ENCODE measurements around the gene ZBTB48. TPM values are rescaled to one million over a fixed set of nuclear protein-coding genes. Genes with fewer than 3 reads are reported as not detected.

ZBTB48 gene
- total and polyA plus RNA-seq, 2 donors from 2014 or later = 27.1 to 45.5 TPM

- intact Hi-C loops (cut with DNase I) = no loop called here
- Histone ChIP-seq H3K27ac (ENCODE audit: low read depth in 2 of 2, low read length in 2 of 2) (no peak overlapping the region), H3K9ac (ENCODE audit: low read length in 3 of 3) (no peak overlapping the region), H3K4me1 (ENCODE audit: control insufficient read depth in 2 of 3, insufficient read depth in 2 of 3, low read depth in 1 of 3, low read length in 3 of 3) (peaks cover 0 to 8% (median 4%) of the 10 kb centered on the region in 3 donors), H3K36me3 (ENCODE audit: control insufficient read depth in 2 of 3, insufficient read depth in 3 of 3, low read length in 3 of 3) (peaks cover 0 to 24% (median 14%) of the 10 kb centered on the region in 3 donors), H3K27me3 (ENCODE audit: control insufficient read depth, insufficient read depth, low read length) (no peaks in the 10 kb centered on the region), H3K9me3 (ENCODE audit: control insufficient read depth in 2 of 3, insufficient read depth in 1 of 3, low read length in 3 of 3) (no peaks in the 10 kb centered on the region), H3K4me3 (ENCODE audit: low read length in 3 of 3) (no peak overlapping the region)
- TF ChIP-seq CTCF (IDR thresholded peaks at IDR 0.05; ENCODE audit: borderline replicate concordance, extremely low read depth, insufficient read depth) = no peak
- DNase-seq (no peak), FAIRE-seq (no peak)
Measured at GRCh38 chr1:6630027-6630426, 50.2 kb downstream of the ZBTB48 start.

DNA sequence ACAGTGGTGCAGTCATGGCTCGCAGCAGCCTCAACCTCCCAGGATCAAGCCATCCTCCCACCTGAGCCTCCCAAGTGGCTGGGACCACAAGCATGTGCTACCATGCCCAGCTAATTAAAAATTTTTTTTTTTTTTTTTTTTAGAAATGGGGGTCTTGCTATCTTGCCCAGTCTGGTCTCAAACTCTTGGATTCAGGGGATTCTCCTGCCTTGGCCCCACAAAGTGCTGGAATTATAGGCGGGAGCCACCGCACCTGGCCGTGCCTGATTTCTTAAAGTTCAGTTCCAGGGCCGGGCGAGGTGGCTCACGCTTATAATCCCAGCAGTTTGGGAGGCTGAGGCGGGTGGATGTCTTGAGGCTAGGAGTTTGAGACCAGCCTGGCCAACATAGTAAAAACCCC lies 51.3 kb downstream of the ZBTB48 start:
- DNase-seq = no peak
- H3K9me3 ChIP-seq (ENCODE audit: control insufficient read depth in 2 of 3, insufficient read depth in 1 of 3, low read length in 3 of 3) = no peaks in the 10 kb centered on the region
- no peak overlapping the region for H3K27ac ChIP-seq (ENCODE audit: low read depth in 2 of 2, low read length in 2 of 2)
- no peak overlapping the region for H3K4me3 ChIP-seq (ENCODE audit: low read length in 3 of 3)
- TF ChIP-seq CTCF (IDR thresholded peaks at IDR 0.05; ENCODE audit: borderline replicate concordance, extremely low read depth, insufficient read depth) = no peak
- peaks cover 0 to 27% (median 14%) of the 10 kb centered on the region in 3 donors for H3K36me3 ChIP-seq (ENCODE audit: control insufficient read depth in 2 of 3, insufficient read depth in 3 of 3, low read length in 3 of 3)
- intact Hi-C loops (cut with DNase I) = no loop called here
- H3K4me1 ChIP-seq (ENCODE audit: control insufficient read depth in 2 of 3, insufficient read depth in 2 of 3, low read depth in 1 of 3, low read length in 3 of 3) = peaks cover 0 to 4% (median 3%) of the 10 kb centered on the region in 3 donors
- no peaks in the 10 kb centered on the region for H3K27me3 ChIP-seq (ENCODE audit: control insufficient read depth, insufficient read depth, low read length)
- FAIRE-seq = no peak
- no peak overlapping the region for H3K9ac ChIP-seq (ENCODE audit: low read length in 3 of 3)

DNA sequence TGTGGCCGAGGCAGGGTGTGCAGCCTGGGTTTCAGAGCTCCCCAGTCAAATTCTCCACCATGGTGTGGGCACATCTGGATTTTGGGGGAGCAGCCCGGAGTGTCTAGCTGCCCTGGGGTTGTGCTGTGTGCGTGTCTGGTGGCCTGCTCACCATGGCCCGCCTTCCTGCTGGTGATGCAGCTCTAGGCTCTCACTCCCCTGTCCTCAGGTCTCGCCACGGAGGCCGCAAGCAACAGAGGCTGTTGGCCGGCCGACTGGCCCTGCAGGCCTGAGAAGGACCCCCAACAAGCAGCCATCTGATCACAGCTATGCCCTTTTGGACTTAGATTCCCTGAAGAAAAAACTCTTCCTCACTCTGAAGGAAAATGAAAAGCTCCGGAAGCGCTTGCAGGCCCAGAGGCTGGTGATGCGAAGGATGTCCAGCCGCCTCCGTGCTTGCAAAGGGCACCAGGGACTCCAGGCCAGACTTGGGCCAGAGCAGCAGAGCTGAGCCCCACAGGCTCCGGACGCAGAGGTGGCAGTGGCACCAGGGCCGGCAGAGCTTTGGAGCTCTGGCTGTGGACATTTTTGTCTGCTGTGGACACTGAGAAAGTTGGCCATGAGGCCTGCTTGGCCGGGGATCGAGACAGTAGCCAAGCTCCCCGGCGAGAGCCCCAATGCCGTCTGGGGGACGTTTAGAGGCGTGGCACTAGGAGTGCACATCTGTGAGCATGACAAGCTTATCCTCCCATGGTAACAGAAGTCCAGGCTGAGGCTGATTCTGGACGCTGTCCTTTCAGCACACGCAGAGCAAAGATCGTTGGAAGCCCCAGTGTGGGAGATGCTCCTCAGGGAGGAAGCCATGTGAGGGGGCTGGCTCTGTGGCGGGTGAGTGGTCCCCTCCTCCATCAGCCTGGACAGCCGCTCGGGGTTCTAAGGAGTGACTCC lies 53.1 kb downstream of the ZBTB48 start:
- intact Hi-C loops (cut with DNase I) = no loop called here
- TF ChIP-seq CTCF (IDR thresholded peaks at IDR 0.05; ENCODE audit: borderline replicate concordance, extremely low read depth, insufficient read depth) = no peak

More for the DNA sequence above, 53.1 kb downstream of the ZBTB48 start:
- Histone ChIP-seq H3K9me3 (ENCODE audit: control insufficient read depth in 2 of 3, insufficient read depth in 1 of 3, low read length in 3 of 3) (no peaks in the 10 kb centered on the region), H3K9ac (ENCODE audit: low read length in 3 of 3) (no peak overlapping the region), H3K4me3 (ENCODE audit: low read length in 3 of 3) (no peak overlapping the region), H3K4me1 (ENCODE audit: control insufficient read depth in 2 of 3, insufficient read depth in 2 of 3, low read depth in 1 of 3, low read length in 3 of 3) (no peaks in the 10 kb centered on the region), H3K27me3 (ENCODE audit: control insufficient read depth, insufficient read depth, low read length) (no peaks in the 10 kb centered on the region), H3K36me3 (ENCODE audit: control insufficient read depth in 2 of 3, insufficient read depth in 3 of 3, low read length in 3 of 3) (peaks cover 0 to 45% (median 29%) of the 10 kb centered on the region in 3 donors), H3K27ac (ENCODE audit: low read depth in 2 of 2, low read length in 2 of 2) (no peak overlapping the region)
- no peak for DNase-seq
- FAIRE-seq = no peak

Measured in kidney (tissue), 14 donors.